ENCODE measurements around the gene HYAL1.

HYAL1 gene

GRCh38 chr3:50258029-50258680 lies 45.2 kb downstream of the HYAL1 start:
- DNase-seq = no peak

GRCh38 chr3:50256978-50257890 lies 46.1 kb downstream of the HYAL1 start:
- DNase-seq = peak; percentile 48

- DNase-seq = no peak
Measured at GRCh38 chr3:50255251-50255615, 48.1 kb downstream of the HYAL1 start.

GRCh38 chr3:50254577-50255250 lies 48.7 kb downstream of the HYAL1 start:
- DNase-seq = no peak

GRCh38 chr3:50251220-50251619 lies 52.2 kb downstream of the HYAL1 start:
- DNase-seq = no peak

- no peak for DNase-seq
Measured at GRCh38 chr3:50250514-50250913, 52.9 kb downstream of the HYAL1 start.
